ENCODE data around the gene TEX35. TPM values are rescaled to one million over a fixed set of nuclear protein-coding genes. Genes with fewer than 3 reads are reported as not detected.

Gene TEX35
- total and polyA plus RNA-seq, 4 donors: not detected

DNA sequence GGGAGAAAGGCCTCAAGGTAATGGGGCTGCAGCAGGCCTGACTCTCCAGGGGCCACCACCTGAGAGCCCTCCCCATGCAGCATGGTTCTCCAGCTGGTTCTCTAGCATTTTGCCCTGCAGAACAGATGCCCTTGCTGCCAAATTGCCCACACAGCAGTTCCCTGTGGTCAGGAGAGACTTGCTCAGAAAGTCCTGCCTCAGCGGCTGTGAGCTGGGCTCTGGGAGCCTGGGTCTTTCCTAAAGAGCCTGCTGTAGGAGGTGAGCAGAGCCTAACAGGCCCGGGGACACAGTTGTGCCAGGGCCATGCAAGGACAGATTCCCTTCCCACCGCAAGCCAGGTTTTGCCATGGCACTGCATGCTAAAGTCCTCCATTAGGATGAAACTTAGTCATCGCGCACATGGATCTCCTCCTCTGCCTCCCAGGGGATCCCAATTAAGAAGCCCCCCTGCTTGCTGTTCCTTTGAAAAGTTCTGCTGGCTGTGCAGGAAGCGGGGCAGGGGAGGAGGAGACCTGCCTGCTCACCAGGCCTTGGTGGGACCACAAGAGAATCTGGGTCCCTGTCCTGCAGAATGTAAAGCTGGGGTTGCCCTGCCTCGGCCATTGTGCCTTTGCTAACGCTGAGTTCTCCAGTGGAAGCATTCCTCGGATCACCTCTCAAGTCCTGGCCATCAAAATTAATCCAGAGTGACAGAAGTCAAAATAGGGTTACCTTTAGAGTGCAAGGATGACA, 21.4 kb downstream of the TEX35 start (continued):
- TF ChIP-seq, protein P1, sequence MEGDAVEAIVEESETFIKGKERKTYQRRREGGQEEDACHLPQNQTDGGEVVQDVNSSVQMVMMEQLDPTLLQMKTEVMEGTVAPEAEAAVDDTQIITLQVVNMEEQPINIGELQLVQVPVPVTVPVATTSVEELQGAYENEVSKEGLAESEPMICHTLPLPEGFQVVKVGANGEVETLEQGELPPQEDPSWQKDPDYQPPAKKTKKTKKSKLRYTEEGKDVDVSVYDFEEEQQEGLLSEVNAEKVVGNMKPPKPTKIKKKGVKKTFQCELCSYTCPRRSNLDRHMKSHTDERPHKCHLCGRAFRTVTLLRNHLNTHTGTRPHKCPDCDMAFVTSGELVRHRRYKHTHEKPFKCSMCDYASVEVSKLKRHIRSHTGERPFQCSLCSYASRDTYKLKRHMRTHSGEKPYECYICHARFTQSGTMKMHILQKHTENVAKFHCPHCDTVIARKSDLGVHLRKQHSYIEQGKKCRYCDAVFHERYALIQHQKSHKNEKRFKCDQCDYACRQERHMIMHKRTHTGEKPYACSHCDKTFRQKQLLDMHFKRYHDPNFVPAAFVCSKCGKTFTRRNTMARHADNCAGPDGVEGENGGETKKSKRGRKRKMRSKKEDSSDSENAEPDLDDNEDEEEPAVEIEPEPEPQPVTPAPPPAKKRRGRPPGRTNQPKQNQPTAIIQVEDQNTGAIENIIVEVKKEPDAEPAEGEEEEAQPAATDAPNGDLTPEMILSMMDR (IDR thresholded peaks at IDR 0.05; ENCODE audit: low read depth, low read length, missing input control): no peak
- TF ChIP-seq, protein P2, sequence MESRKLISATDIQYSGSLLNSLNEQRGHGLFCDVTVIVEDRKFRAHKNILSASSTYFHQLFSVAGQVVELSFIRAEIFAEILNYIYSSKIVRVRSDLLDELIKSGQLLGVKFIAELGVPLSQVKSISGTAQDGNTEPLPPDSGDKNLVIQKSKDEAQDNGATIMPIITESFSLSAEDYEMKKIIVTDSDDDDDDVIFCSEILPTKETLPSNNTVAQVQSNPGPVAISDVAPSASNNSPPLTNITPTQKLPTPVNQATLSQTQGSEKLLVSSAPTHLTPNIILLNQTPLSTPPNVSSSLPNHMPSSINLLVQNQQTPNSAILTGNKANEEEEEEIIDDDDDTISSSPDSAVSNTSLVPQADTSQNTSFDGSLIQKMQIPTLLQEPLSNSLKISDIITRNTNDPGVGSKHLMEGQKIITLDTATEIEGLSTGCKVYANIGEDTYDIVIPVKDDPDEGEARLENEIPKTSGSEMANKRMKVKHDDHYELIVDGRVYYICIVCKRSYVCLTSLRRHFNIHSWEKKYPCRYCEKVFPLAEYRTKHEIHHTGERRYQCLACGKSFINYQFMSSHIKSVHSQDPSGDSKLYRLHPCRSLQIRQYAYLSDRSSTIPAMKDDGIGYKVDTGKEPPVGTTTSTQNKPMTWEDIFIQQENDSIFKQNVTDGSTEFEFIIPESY (IDR thresholded peaks at IDR 0.05): no peak
- TF ChIP-seq YY1 (IDR thresholded peaks at IDR 0.05) (no peak), FOXA2 (IDR thresholded peaks at IDR 0.05) (no peak)

DNA sequence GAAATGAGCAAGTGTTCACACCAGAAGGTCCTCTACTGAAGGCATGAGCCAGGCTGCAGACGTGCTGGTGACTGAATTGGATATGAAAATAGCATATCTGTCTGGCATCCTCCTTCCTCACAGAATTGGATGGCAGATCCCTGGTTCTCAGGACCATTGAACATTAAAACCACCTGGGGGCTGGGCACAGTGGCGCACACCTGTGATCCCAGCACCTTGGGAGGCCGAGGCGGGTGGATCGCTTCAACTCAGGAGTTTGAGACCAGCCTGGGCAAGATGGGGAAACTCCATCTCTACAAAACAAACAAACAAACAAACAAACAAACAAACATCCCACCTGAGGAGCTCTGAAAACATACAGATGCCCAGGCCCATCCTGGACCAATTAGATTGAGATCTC, 23.4 kb downstream of the TEX35 start:
- no peak for DNase-seq (ENCODE audit: low spot score)
- Histone ChIP-seq H3K9ac (ENCODE audit: low read depth in 1 of 2, low read length in 2 of 2) (no peak overlapping the region), H3K27ac (ENCODE audit: low read depth in 1 of 2, low read length in 2 of 2) (peak overlapping the region; percentile 72 to 90), H3K4me3 (ENCODE audit: low read depth in 1 of 3, low read length in 3 of 3) (no peak overlapping the region), H3K36me3 (ENCODE audit: control insufficient read depth in 4 of 4, insufficient read depth in 3 of 4, low read depth in 1 of 4, low read length in 3 of 4) (no peaks in the 10 kb centered on the region), H3K9me3 (ENCODE audit: control insufficient read depth in 4 of 4, low read length in 3 of 4) (no peaks in the 10 kb centered on the region), H3K4me1 (ENCODE audit: control insufficient read depth in 4 of 4, insufficient read depth in 4 of 4, low read length in 3 of 4) (peaks cover 2 to 30% (median 15%) of the 10 kb centered on the region in 4 donors), H3K27me3 (ENCODE audit: control insufficient read depth in 4 of 4, insufficient read depth in 4 of 4, low read length in 3 of 4) (no peaks in the 10 kb centered on the region)
- TF ChIP-seq HNF4G (IDR thresholded peaks at IDR 0.05) (no peak), RAD21 (IDR thresholded peaks at IDR 0.05) (no peak)
- TF ChIP-seq, protein P3, sequence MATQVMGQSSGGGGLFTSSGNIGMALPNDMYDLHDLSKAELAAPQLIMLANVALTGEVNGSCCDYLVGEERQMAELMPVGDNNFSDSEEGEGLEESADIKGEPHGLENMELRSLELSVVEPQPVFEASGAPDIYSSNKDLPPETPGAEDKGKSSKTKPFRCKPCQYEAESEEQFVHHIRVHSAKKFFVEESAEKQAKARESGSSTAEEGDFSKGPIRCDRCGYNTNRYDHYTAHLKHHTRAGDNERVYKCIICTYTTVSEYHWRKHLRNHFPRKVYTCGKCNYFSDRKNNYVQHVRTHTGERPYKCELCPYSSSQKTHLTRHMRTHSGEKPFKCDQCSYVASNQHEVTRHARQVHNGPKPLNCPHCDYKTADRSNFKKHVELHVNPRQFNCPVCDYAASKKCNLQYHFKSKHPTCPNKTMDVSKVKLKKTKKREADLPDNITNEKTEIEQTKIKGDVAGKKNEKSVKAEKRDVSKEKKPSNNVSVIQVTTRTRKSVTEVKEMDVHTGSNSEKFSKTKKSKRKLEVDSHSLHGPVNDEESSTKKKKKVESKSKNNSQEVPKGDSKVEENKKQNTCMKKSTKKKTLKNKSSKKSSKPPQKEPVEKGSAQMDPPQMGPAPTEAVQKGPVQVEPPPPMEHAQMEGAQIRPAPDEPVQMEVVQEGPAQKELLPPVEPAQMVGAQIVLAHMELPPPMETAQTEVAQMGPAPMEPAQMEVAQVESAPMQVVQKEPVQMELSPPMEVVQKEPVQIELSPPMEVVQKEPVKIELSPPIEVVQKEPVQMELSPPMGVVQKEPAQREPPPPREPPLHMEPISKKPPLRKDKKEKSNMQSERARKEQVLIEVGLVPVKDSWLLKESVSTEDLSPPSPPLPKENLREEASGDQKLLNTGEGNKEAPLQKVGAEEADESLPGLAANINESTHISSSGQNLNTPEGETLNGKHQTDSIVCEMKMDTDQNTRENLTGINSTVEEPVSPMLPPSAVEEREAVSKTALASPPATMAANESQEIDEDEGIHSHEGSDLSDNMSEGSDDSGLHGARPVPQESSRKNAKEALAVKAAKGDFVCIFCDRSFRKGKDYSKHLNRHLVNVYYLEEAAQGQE (IDR thresholded peaks at IDR 0.05): no peak
- TF ChIP-seq, protein P2 (IDR thresholded peaks at IDR 0.05): no peak
- TF ChIP-seq, protein P4, sequence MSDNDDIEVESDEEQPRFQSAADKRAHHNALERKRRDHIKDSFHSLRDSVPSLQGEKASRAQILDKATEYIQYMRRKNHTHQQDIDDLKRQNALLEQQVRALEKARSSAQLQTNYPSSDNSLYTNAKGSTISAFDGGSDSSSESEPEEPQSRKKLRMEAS (IDR thresholded peaks at IDR 0.05): no peak
- 95% methylated on average over 5 of the region's 5 CpGs for WGBS
